HG03097 (cell line): ENCODE results near the gene CAMTA1.
"Not testable (repeated sequence)": the region's sequence is repeated elsewhere in the genome, so short reads cannot be mapped to it uniquely, and the experiment has no call there.

Experiments
- ATAC-seq: cut with Tn5 transposase; IDR thresholded peaks from one replicate; pipeline ENCODE4 v1.9.1; 2021; ENCODE audit not compliant: unreplicated experiment, low FRiP score

The CAMTA1 gene

GRCh38 chr1:7407544-7407895, 622.3 kb downstream of the CAMTA1 start:
- ATAC-seq = no peak

- no peak for ATAC-seq
Observed at GRCh38 chr1:7407980-7408770, 622.9 kb downstream of the CAMTA1 start.

GRCh38 chr1:7408771-7409150, 623.5 kb downstream of the CAMTA1 start:
- no peak for ATAC-seq

- ATAC-seq = no peak
Observed at GRCh38 chr1:7409278-7409677, 624.0 kb downstream of the CAMTA1 start.

GRCh38 chr1:7410156-7410555, 624.9 kb downstream of the CAMTA1 start:
- no peak for ATAC-seq

- ATAC-seq = not testable (repeated sequence)
Observed at GRCh38 chr1:7417618-7418017, 632.4 kb downstream of the CAMTA1 start.

GRCh38 chr1:7418442-7419080, 633.3 kb downstream of the CAMTA1 start:
- no peak for ATAC-seq

GRCh38 chr1:7420098-7420445, 634.8 kb downstream of the CAMTA1 start:
- no peak for ATAC-seq

- ATAC-seq = no peak
Observed at GRCh38 chr1:7420470-7421100, 635.3 kb downstream of the CAMTA1 start.

GRCh38 chr1:7421471-7422075, 636.3 kb downstream of the CAMTA1 start:
- no peak for ATAC-seq

- ATAC-seq = no peak
Observed at GRCh38 chr1:7422081-7422480, 636.8 kb downstream of the CAMTA1 start.

GRCh38 chr1:7422561-7422960, 637.3 kb downstream of the CAMTA1 start:
- ATAC-seq = no peak

- no peak for ATAC-seq
Observed at GRCh38 chr1:7422966-7423365, 637.7 kb downstream of the CAMTA1 start.

GRCh38 chr1:7424352-7424890, 639.2 kb downstream of the CAMTA1 start:
- ATAC-seq = no peak

GRCh38 chr1:7425229-7425628, 640.0 kb downstream of the CAMTA1 start:
- ATAC-seq = no peak

- no peak for ATAC-seq
Observed at GRCh38 chr1:7425771-7426170, 640.5 kb downstream of the CAMTA1 start.

GRCh38 chr1:7426780-7427604, 641.7 kb downstream of the CAMTA1 start:
- no peak for ATAC-seq

- no peak for ATAC-seq
Observed at GRCh38 chr1:7427605-7428300, 642.5 kb downstream of the CAMTA1 start.

- no peak for ATAC-seq
Observed at GRCh38 chr1:7429290-7429689, 644.0 kb downstream of the CAMTA1 start.
